Naive thymus-derived CD4-positive, alpha-beta T cell (primary cell): ENCODE data around the gene R3HCC1L. TPM values are rescaled to one million over a fixed set of nuclear protein-coding genes. Genes with fewer than 3 reads are reported as not detected.

Source experiments
- ATAC-seq: fragments of 150-1000 bp; cut with Tn5 transposase; 2 replicates; pipeline ENCODE4 v1.10.0; 2021; ENCODE audit warnings: mild to moderate bottlenecking, moderate library complexity
- CTCF ChIA-PET: fragments of 350-600 bp; sonication (Branson Sonifier 250); formaldehyde crosslinking; loops from one replicate; lab custom pipeline; 2021; ENCODE audit warnings: antibody characterized with exemption; lab: Charles Lee
- POLR2A ChIA-PET: fragments of 350-600 bp; sonication (Branson Sonifier 250); formaldehyde crosslinking; loops from one replicate; lab custom pipeline; 2021; ENCODE audit warnings: antibody characterized with exemption, inconsistent platforms; lab: Charles Lee
- DNase-seq, 9 donors: peaks; one replicate each; pipeline versions ENCODE4 v3.0.0 to v3.0.0-alpha.2; 2020 to 2022; ENCODE audit warnings: mixed read lengths in 1 of 9
- H3K27ac ChIP-seq: one replicate; pipeline ENCODE4 v1.7.0; 2013; ENCODE audit warnings: mild to moderate bottlenecking, low read depth, low read length, moderate library complexity
- H3K27me3 ChIP-seq, 2 donors: one replicate each; pipeline ENCODE4 v1.7.0; 2013; ENCODE audit warnings: low read length in 2 of 2, mild to moderate bottlenecking in 2 of 2, moderate library complexity in 2 of 2; ENCODE audit not compliant: control insufficient read depth in 2 of 2, insufficient read depth in 2 of 2
- H3K36me3 ChIP-seq, 3 experiments: 1 replicate in 2 of 3; 2 replicates in 1 of 3; pipeline ENCODE4 v1.7.0; 2013; ENCODE audit warnings: low read length in 3 of 3, mild to moderate bottlenecking in 3 of 3, moderate library complexity in 1 of 3; ENCODE audit not compliant: insufficient read depth in 3 of 3, control insufficient read depth in 2 of 3
- H3K4me1 ChIP-seq, 2 donors: one replicate each; pipeline ENCODE4 v1.7.0; 2013; ENCODE audit warnings: low read length in 2 of 2, mild to moderate bottlenecking in 2 of 2, moderate library complexity in 1 of 2; ENCODE audit not compliant: control insufficient read depth in 2 of 2, insufficient read depth in 2 of 2
- H3K4me3 ChIP-seq: 2 replicates; pipeline ENCODE4 v1.7.0; 2013; ENCODE audit warnings: mild to moderate bottlenecking, low read length
- H3K9me3 ChIP-seq, 3 experiments: 1 replicate in 2 of 3; 2 replicates in 1 of 3; pipeline ENCODE4 v1.7.0; 2013; ENCODE audit warnings: low read length in 3 of 3; ENCODE audit not compliant: control insufficient read depth in 2 of 3
- H3K27ac Mint-ChIP-seq, 9 donors: one replicate each; pipeline ENCODE4 v1.8.0; 2020 to 2022; ENCODE audit warnings: mixed read lengths in 9 of 9, mild to moderate bottlenecking in 8 of 9, moderate library complexity in 5 of 9, inconsistent platforms in 2 of 9
- H3K27me3 Mint-ChIP-seq, 5 donors: one replicate each; pipeline ENCODE4 v1.8.0; 2021 to 2022; ENCODE audit warnings: mixed read lengths in 5 of 5, mild to moderate bottlenecking in 1 of 5
- H3K36me3 Mint-ChIP-seq, 5 donors: one replicate each; pipeline ENCODE4 v1.8.0; 2020 to 2022; ENCODE audit warnings: mixed read lengths in 5 of 5, mild to moderate bottlenecking in 3 of 5, inconsistent platforms in 1 of 5
- H3K4me1 Mint-ChIP-seq, 7 donors: one replicate each; pipeline ENCODE4 v1.8.0; 2020 to 2022; ENCODE audit warnings: mixed read lengths in 7 of 7, mild to moderate bottlenecking in 3 of 7, inconsistent platforms in 1 of 7
- H3K4me3 Mint-ChIP-seq, 10 donors: one replicate each; pipeline ENCODE4 v1.8.0; 2020 to 2022; ENCODE audit warnings: mild to moderate bottlenecking in 10 of 10, mixed read lengths in 10 of 10, moderate library complexity in 6 of 10, inconsistent platforms in 2 of 10
- H3K9me3 Mint-ChIP-seq, 11 donors: one replicate each; pipeline ENCODE4 v1.8.0; 2020 to 2022; ENCODE audit warnings: mixed read lengths in 11 of 11, mild to moderate bottlenecking in 4 of 11, inconsistent platforms in 1 of 11, moderate library complexity in 1 of 11
- intact Hi-C, 2 donors: fragments of 100-400 bp; cut with micrococcal nuclease; formaldehyde crosslinking; loops; one replicate each; pipeline ENCODE4 v1.15.1; 2023
- polyA plus RNA-seq, 2 donors: library from polyadenylated mRNA; unstranded; fragments of 300-500 nt; fragmentation: Illumina TruSeq; gene quantifications; one replicate each; pipeline ENCODE4 v1.2.3, GENCODE V29; 2021
- total RNA-seq, 6 experiments: library from RNA in 5 of 6; stranded (reverse) in 5 of 6; gene quantifications; 1 replicate in 5 of 6; 2 replicates in 1 of 6; pipeline ENCODE4 v1.2.3 and lab custom pipeline; 2021 to 2026

R3HCC1L gene
- total and polyA plus RNA-seq, 7 experiments from 2014 or later, result 9.6 to 25.3 (median 19.6) TPM

GRCh38 chr10:98096731-98097130 lies 37.7 kb upstream of the R3HCC1L start:
- Mint-ChIP-seq H3K9me3 (no peaks in the 10 kb centered on the region), H3K27me3 (peaks cover 0 to 29% (median 19%) of the 10 kb centered on the region in 5 donors), H3K27ac (no peak overlapping the region), H3K4me3 (no peak overlapping the region), H3K36me3 (no peaks in the 10 kb centered on the region), H3K4me1 (no peaks in the 10 kb centered on the region)
- Histone ChIP-seq H3K4me3 (no peak overlapping the region), H3K27ac (no peak overlapping the region), H3K27me3 (no peaks in the 10 kb centered on the region), H3K4me1 (no peaks in the 10 kb centered on the region), H3K36me3 (no peaks in the 10 kb centered on the region), H3K9me3 (no peaks in the 10 kb centered on the region)
- no peak for ATAC-seq
- ChIA-PET CTCF (interaction anchor here (0.8 kb wide), 1 partner anchor 337 kb away, joined by 3 read pairs; no protein-coding TSS in a partner anchor), POLR2A (no interaction called here)
- intact Hi-C loops, result no loop called here
- DNase-seq, result no peak

GRCh38 chr10:98097175-98097574 lies 37.3 kb upstream of the R3HCC1L start:
- no peaks in the 10 kb centered on the region for H3K27me3 ChIP-seq
- Mint-ChIP-seq H3K9me3 (no peaks in the 10 kb centered on the region), H3K36me3 (no peaks in the 10 kb centered on the region), H3K4me1 (no peaks in the 10 kb centered on the region), H3K27ac (no peak overlapping the region), H3K4me3 (no peak overlapping the region), H3K27me3 (peaks cover 0 to 29% (median 19%) of the 10 kb centered on the region in 5 donors)
- DNase-seq (no peak), ATAC-seq (no peak)
- H3K36me3 ChIP-seq, result no peaks in the 10 kb centered on the region
- H3K4me3 ChIP-seq, result no peak overlapping the region
- no peak overlapping the region for H3K27ac ChIP-seq
- intact Hi-C loops, result no loop called here
- POLR2A ChIA-PET, result no interaction called here
- no peaks in the 10 kb centered on the region for H3K9me3 ChIP-seq
- H3K4me1 ChIP-seq, result no peaks in the 10 kb centered on the region
- CTCF ChIA-PET, result interaction anchor here (0.8 kb wide), 1 partner anchor 337 kb away, joined by 3 read pairs; no protein-coding TSS in a partner anchor

- no peaks in the 10 kb centered on the region for H3K36me3 ChIP-seq
- H3K27me3 Mint-ChIP-seq, result peaks cover 0 to 29% (median 19%) of the 10 kb centered on the region in 5 donors
- POLR2A ChIA-PET, result no interaction called here
- ATAC-seq (no peak), DNase-seq (no peak)
- H3K27me3 ChIP-seq, result no peaks in the 10 kb centered on the region
- H3K4me1 ChIP-seq, result no peaks in the 10 kb centered on the region
- no peak overlapping the region for H3K4me3 Mint-ChIP-seq
- no peaks in the 10 kb centered on the region for H3K36me3 Mint-ChIP-seq
- no peak overlapping the region for H3K4me3 ChIP-seq
- H3K27ac ChIP-seq, result no peak overlapping the region
- no peaks in the 10 kb centered on the region for H3K4me1 Mint-ChIP-seq
- no peaks in the 10 kb centered on the region for H3K9me3 Mint-ChIP-seq
- no peak overlapping the region for H3K27ac Mint-ChIP-seq
- H3K9me3 ChIP-seq, result no peaks in the 10 kb centered on the region
- intact Hi-C loops, result no loop called here
- CTCF ChIA-PET, result interaction anchor here (0.8 kb wide), 1 partner anchor 338 kb away, joined by 3 read pairs; no protein-coding TSS in a partner anchor
Measured at GRCh38 chr10:98097616-98098015, 36.8 kb upstream of the R3HCC1L start.

- POLR2A ChIA-PET, result no interaction called here
- H3K27ac ChIP-seq, result no peak overlapping the region
- intact Hi-C loops, result no loop called here
- Mint-ChIP-seq H3K4me3 (no peak overlapping the region), H3K27ac (no peak overlapping the region), H3K36me3 (no peaks in the 10 kb centered on the region), H3K27me3 (peaks cover 0 to 24% (median 17%) of the 10 kb centered on the region in 5 donors), H3K9me3 (no peaks in the 10 kb centered on the region), H3K4me1 (no peaks in the 10 kb centered on the region)
- no peaks in the 10 kb centered on the region for H3K4me1 ChIP-seq
- no peaks in the 10 kb centered on the region for H3K36me3 ChIP-seq
- DNase-seq (no peak), ATAC-seq (no peak)
- no peak overlapping the region for H3K4me3 ChIP-seq
- H3K9me3 ChIP-seq, result no peaks in the 10 kb centered on the region
- H3K27me3 ChIP-seq, result no peaks in the 10 kb centered on the region
- CTCF ChIA-PET, result no interaction called here
Measured at GRCh38 chr10:98098247-98098646, 36.2 kb upstream of the R3HCC1L start.

- Mint-ChIP-seq H3K36me3 (no peaks in the 10 kb centered on the region), H3K9me3 (no peaks in the 10 kb centered on the region), H3K4me3 (no peak overlapping the region), H3K27ac (no peak overlapping the region), H3K4me1 (no peaks in the 10 kb centered on the region), H3K27me3 (peaks cover 5 to 9% (median 5%) of the 10 kb centered on the region in 5 donors)
- no peaks in the 10 kb centered on the region for H3K27me3 ChIP-seq
- H3K9me3 ChIP-seq, result no peaks in the 10 kb centered on the region
- POLR2A ChIA-PET, result no interaction called here
- no peaks in the 10 kb centered on the region for H3K36me3 ChIP-seq
- H3K4me1 ChIP-seq, result no peaks in the 10 kb centered on the region
- ATAC-seq (no peak), DNase-seq (no peak)
- CTCF ChIA-PET, result no interaction called here
- H3K4me3 ChIP-seq, result no peak overlapping the region
- H3K27ac ChIP-seq, result no peak overlapping the region
- intact Hi-C loops, result no loop called here
Measured at GRCh38 chr10:98100476-98100875, 34.0 kb upstream of the R3HCC1L start.

- ATAC-seq (no peak), DNase-seq (no peak)
- H3K27ac ChIP-seq, result no peak overlapping the region
- no peak overlapping the region for H3K4me3 Mint-ChIP-seq
- no peaks in the 10 kb centered on the region for H3K4me1 ChIP-seq
- intact Hi-C loops, result no loop called here
- peaks cover 5 to 9% (median 6%) of the 10 kb centered on the region in 5 donors for H3K27me3 Mint-ChIP-seq
- no peak overlapping the region for H3K4me3 ChIP-seq
- H3K36me3 ChIP-seq, result no peaks in the 10 kb centered on the region
- no peak overlapping the region for H3K27ac Mint-ChIP-seq
- H3K36me3 Mint-ChIP-seq, result no peaks in the 10 kb centered on the region
- ChIA-PET POLR2A (no interaction called here), CTCF (no interaction called here)
- H3K9me3 Mint-ChIP-seq, result no peaks in the 10 kb centered on the region
- H3K9me3 ChIP-seq, result no peaks in the 10 kb centered on the region
- no peaks in the 10 kb centered on the region for H3K4me1 Mint-ChIP-seq
- no peaks in the 10 kb centered on the region for H3K27me3 ChIP-seq
Measured at GRCh38 chr10:98101366-98101765, 33.1 kb upstream of the R3HCC1L start.

GRCh38 chr10:98104125-98104524 lies 30.3 kb upstream of the R3HCC1L start:
- ATAC-seq (no peak), DNase-seq (no peak)
- ChIA-PET POLR2A (no interaction called here), CTCF (no interaction called here)
- peaks cover 0 to 16% (median 4%) of the 10 kb centered on the region in 5 donors for H3K27me3 Mint-ChIP-seq
- no peaks in the 10 kb centered on the region for H3K9me3 ChIP-seq
- intact Hi-C loops, result no loop called here
- H3K36me3 ChIP-seq, result no peaks in the 10 kb centered on the region
- H3K4me3 Mint-ChIP-seq, result no peak overlapping the region
- H3K27ac ChIP-seq, result no peak overlapping the region
- H3K4me1 Mint-ChIP-seq, result no peaks in the 10 kb centered on the region
- no peaks in the 10 kb centered on the region for H3K27me3 ChIP-seq
- H3K4me1 ChIP-seq, result no peaks in the 10 kb centered on the region
- H3K27ac Mint-ChIP-seq, result no peak overlapping the region
- no peaks in the 10 kb centered on the region for H3K36me3 Mint-ChIP-seq
- H3K4me3 ChIP-seq, result no peak overlapping the region
- H3K9me3 Mint-ChIP-seq, result no peaks in the 10 kb centered on the region
